Fibroblast of peridontal ligament (primary cell): ENCODE measurements around the gene ABHD6.
"Not testable (repeated sequence)": the region's sequence is repeated elsewhere in the genome, so short reads cannot be mapped to it uniquely, and the experiment has no call there.

Experiments
- DNase-seq: peaks from one replicate; pipeline ENCODE4 v3.0.0-alpha.2; 2010; ENCODE audit errors: extremely low read depth

ABHD6 gene

GRCh38 chr3:58242340-58242739, 4.7 kb downstream of the ABHD6 start:
- DNase-seq = no peak

GRCh38 chr3:58242860-58243259, 5.3 kb downstream of the ABHD6 start:
- not testable (repeated sequence) for DNase-seq

GRCh38 chr3:58243976-58244585, 6.5 kb downstream of the ABHD6 start:
- DNase-seq = no peak

- no peak for DNase-seq
Measured at GRCh38 chr3:58246148-58247047, 8.8 kb downstream of the ABHD6 start.

GRCh38 chr3:58249358-58250092, 11.9 kb downstream of the ABHD6 start:
- no peak for DNase-seq

GRCh38 chr3:58250093-58250707, 12.6 kb downstream of the ABHD6 start:
- DNase-seq = no peak

GRCh38 chr3:58251631-58252035, 14.0 kb downstream of the ABHD6 start:
- no peak for DNase-seq

GRCh38 chr3:58254144-58254543, 16.6 kb downstream of the ABHD6 start:
- no peak for DNase-seq

GRCh38 chr3:58256061-58256460, 18.5 kb downstream of the ABHD6 start:
- DNase-seq = no peak

GRCh38 chr3:58256511-58256910, 18.9 kb downstream of the ABHD6 start:
- no peak for DNase-seq

GRCh38 chr3:58258392-58259055, 20.9 kb downstream of the ABHD6 start:
- DNase-seq = no peak

GRCh38 chr3:58260261-58260731, 22.7 kb downstream of the ABHD6 start:
- peak; percentile 62 for DNase-seq

- DNase-seq = no peak
Measured at GRCh38 chr3:58260733-58261132, 23.1 kb downstream of the ABHD6 start.

GRCh38 chr3:58261954-58262666, 24.5 kb downstream of the ABHD6 start:
- DNase-seq = no peak

GRCh38 chr3:58266577-58266976, 29.0 kb downstream of the ABHD6 start:
- peak; percentile 78 for DNase-seq

- not testable (repeated sequence) for DNase-seq
Measured at GRCh38 chr3:58267543-58267942, 30.0 kb downstream of the ABHD6 start.

GRCh38 chr3:58269356-58269755, 31.8 kb downstream of the ABHD6 start:
- DNase-seq = no peak

- no peak for DNase-seq
Measured at GRCh38 chr3:58270485-58270884, 32.9 kb downstream of the ABHD6 start.

GRCh38 chr3:58271901-58272501, 34.4 kb downstream of the ABHD6 start:
- DNase-seq = peak; percentile 91

GRCh38 chr3:58272891-58273290, 35.3 kb downstream of the ABHD6 start:
- DNase-seq = peak; percentile 48
